Panc1 (cell line): ENCODE results near the gene VPS50. TPM values are rescaled to one million over a fixed set of nuclear protein-coding genes. Genes with fewer than 3 reads are reported as not detected.
"Not testable (repeated sequence)": the region's sequence is repeated elsewhere in the genome, so short reads cannot be mapped to it uniquely, and the experiment has no call there.

Experiments
- ATAC-seq: fragments of 200-7000 bp; cut with Tn5 transposase; 2 replicates; pipeline ENCODE4 v1.9.1; 2020; ENCODE audit warnings: mild to moderate bottlenecking, moderate library complexity
- BruUV-seq: library from RNA; stranded (reverse); fragments of 400-500 nt; replicated peaks from 2 replicates; lab custom pipeline; 2021; lab: Mats Ljungman, UMichigan
- CTCF ChIA-PET: fragments of 300-600 bp; sonication (Branson Sonifier 250); formaldehyde crosslinking; loops from one replicate; lab custom pipeline; 2022; ENCODE audit warnings: antibody characterized with exemption; lab: Charles Lee
- POLR2A ChIA-PET: fragments of 300-600 bp; sonication (Branson Sonifier 250); formaldehyde crosslinking; loops from one replicate; lab custom pipeline; 2022; ENCODE audit warnings: antibody characterized with exemption; lab: Charles Lee
- DNase-seq: peaks from one replicate; pipeline ENCODE4 v3.0.0-alpha.2; 2010; ENCODE audit warnings: low read depth, low spot score
- H3K27ac ChIP-seq: 2 replicates; pipeline ENCODE4 v1.5.1; 2011; ENCODE audit warnings: mild to moderate bottlenecking, low read length, inconsistent platforms
- H3K27me3 ChIP-seq: fragments of 200-500 bp; sonication (Bioruptor generic); 2 replicates; pipeline ENCODE4 v1.6.0; 2014; ENCODE audit warnings: low read length, inconsistent platforms; ENCODE audit not compliant: control insufficient read depth, insufficient read depth
- H3K36me3 ChIP-seq: fragments of 200-500 bp; sonication (Bioruptor generic); 2 replicates; pipeline ENCODE4 v1.5.1; 2014; ENCODE audit warnings: inconsistent platforms, mild to moderate bottlenecking, low read length, moderate library complexity; ENCODE audit not compliant: control insufficient read depth, insufficient read depth
- H3K4me1 ChIP-seq: 2 replicates; pipeline ENCODE4 v1.5.1; 2011; ENCODE audit warnings: inconsistent platforms, mild to moderate bottlenecking, low read length, moderate library complexity; ENCODE audit not compliant: control insufficient read depth, insufficient read depth
- H3K4me3 ChIP-seq, 2 experiments: 2 replicates each; pipeline ENCODE4 v1.5.1; 2011 to 2012; ENCODE audit warnings: low read depth in 2 of 2, low read length in 2 of 2, mild to moderate bottlenecking in 2 of 2, inconsistent platforms in 1 of 2, moderate library complexity in 1 of 2
- H3K9me3 ChIP-seq: fragments of 200-500 bp; sonication (Bioruptor generic); 2 replicates; pipeline ENCODE4 v1.5.1; 2014; ENCODE audit warnings: low read depth, mild to moderate bottlenecking, inconsistent platforms, low read length, moderate library complexity; ENCODE audit not compliant: control insufficient read depth, insufficient read depth
- CTCF ChIP-seq: fragments of 450-650 bp; IDR thresholded peaks from 2 replicates; pipeline ENCODE4 v1.5.1; 2017; ENCODE audit warnings: mild to moderate bottlenecking
- POLR2AphosphoS5 ChIP-seq: IDR thresholded peaks from 2 replicates; pipeline ENCODE4 v1.6.1; 2012; ENCODE audit warnings: mild to moderate bottlenecking, low read depth, low read length, moderate library complexity
- REST ChIP-seq, 2 experiments: IDR thresholded peaks; 2 replicates each; pipeline ENCODE4 v1.6.1; 2011 to 2012; ENCODE audit warnings: low read depth in 2 of 2, control low read depth in 1 of 2, low read length in 1 of 2, mild to moderate bottlenecking in 1 of 2, moderate library complexity in 1 of 2; ENCODE audit not compliant: insufficient read depth in 1 of 2
- SIN3A ChIP-seq: IDR thresholded peaks from 2 replicates; pipeline ENCODE4 v1.6.1; 2012; ENCODE audit warnings: low read depth, mild to moderate bottlenecking, low read length, moderate library complexity, borderline replicate concordance; ENCODE audit not compliant: insufficient read depth
- TCF7L2 ChIP-seq: IDR thresholded peaks from 2 replicates; pipeline ENCODE4 v1.6.1; 2011; ENCODE audit warnings: mild to moderate bottlenecking, low read depth, low read length, inconsistent platforms
- in situ Hi-C: cut with HindIII; loops from 2 replicates; pipeline ENCODE4 v1.10.0; 2016; ENCODE audit warnings: low sequenced_read_pairs, low pct_unique_long_range_greater_than_20kb
- intact Hi-C: fragments of 100-400 bp; cut with micrococcal nuclease; formaldehyde crosslinking; loops from one replicate; pipeline ENCODE4 v1.10.0; 2022; ENCODE audit not compliant: unreplicated experiment
- total RNA-seq: library from RNA; stranded (reverse); gene quantifications from one replicate; pipeline ENCODE4 v1.2.1, GENCODE V29; 2021; ENCODE audit not compliant: unreplicated experiment

VPS50 gene
- total RNA-seq, 1 experiment from 2014 or later = 14.6 TPM

DNA sequence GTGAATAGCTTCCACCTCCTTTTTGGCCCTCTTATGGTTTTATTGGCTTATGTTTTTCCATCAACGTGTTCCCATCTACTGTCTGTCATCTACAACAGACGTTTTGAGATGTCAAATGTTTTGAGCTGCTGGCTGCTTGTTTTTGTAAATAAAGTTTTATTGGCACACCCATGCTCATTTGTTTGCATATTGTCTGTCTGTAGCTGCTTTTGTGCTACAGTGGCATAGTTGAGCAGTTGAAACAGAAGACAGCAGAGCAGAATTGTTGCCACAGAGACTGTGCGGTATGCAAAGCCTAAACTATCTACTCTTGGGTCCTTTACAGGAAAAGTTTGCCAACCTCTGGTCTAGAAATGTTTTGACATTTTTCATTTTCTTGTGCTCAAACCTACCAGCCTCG is 88.7 kb downstream of the VPS50 start:
- BruUV-seq = no TSS peak
- in situ Hi-C loops (no loop called here), intact Hi-C loops (no loop called here)
- ChIA-PET POLR2A (no interaction called here), CTCF (no interaction called here)
- H3K4me3 ChIP-seq = no peak overlapping the region
- no peak for TF ChIP-seq REST (IDR thresholded peaks at IDR 0.05; ENCODE audit: insufficient read depth in 1 of 2, low read depth in 2 of 2, low read length in 1 of 2)
- H3K36me3 ChIP-seq = no peaks in the 10 kb centered on the region
- no peak for ATAC-seq
- no peaks in the 10 kb centered on the region for H3K27me3 ChIP-seq
- H3K4me1 ChIP-seq = no peaks in the 10 kb centered on the region
- no peak for DNase-seq
- H3K9me3 ChIP-seq = no peaks in the 10 kb centered on the region
- no peak overlapping the region for H3K27ac ChIP-seq

DNA sequence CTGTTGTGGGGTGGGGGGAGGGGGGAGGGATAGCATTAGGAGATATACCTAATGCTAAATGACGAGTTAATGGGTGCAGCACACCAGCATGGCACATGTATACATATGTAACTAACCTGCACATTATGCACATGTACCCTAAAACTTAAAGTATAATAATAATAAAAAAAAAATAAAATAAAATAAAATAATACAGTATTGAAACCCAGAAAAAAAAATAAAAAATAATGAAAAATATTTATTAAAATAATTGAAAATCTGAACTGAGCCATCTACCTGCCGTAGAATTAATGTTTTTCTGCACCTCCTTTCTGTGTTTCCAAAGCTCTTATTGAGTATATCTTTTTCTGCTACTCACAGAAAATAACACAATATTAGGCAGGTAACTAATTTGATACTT is 94.1 kb downstream of the VPS50 start:
- intact Hi-C loops, ATAC-seq, DNase-seq, POLR2A ChIA-PET, BruUV-seq, H3K36me3 ChIP-seq, CTCF ChIA-PET, H3K4me3 ChIP-seq, in situ Hi-C loops, H3K27ac ChIP-seq, H3K4me1 ChIP-seq, H3K9me3 ChIP-seq, H3K27me3 ChIP-seq: not testable (repeated sequence)

GRCh38 chr7:93327006-93327633 is 95.0 kb downstream of the VPS50 start:
- no peaks in the 10 kb centered on the region for H3K9me3 ChIP-seq

More at GRCh38 chr7:93327006-93327633, 95.0 kb downstream of the VPS50 start:
- peak; percentile 15 for DNase-seq
- BruUV-seq = no TSS peak
- CTCF ChIA-PET = no interaction called here
- in situ Hi-C loops (no loop called here), intact Hi-C loops (no loop called here)
- Histone ChIP-seq H3K4me1 (no peaks in the 10 kb centered on the region), H3K27me3 (no peaks in the 10 kb centered on the region), H3K27ac (no peak overlapping the region), H3K4me3 (no peak overlapping the region), H3K36me3 (no peaks in the 10 kb centered on the region)
- TF ChIP-seq SIN3A (no peak), REST (IDR thresholded peaks at IDR 0.05; ENCODE audit: insufficient read depth in 1 of 2, low read depth in 2 of 2, low read length in 1 of 2) (no peak), TCF7L2 (no peak), CTCF (no peak), POLR2AphosphoS5 (no peak)
- peak; percentile 62; the same call in 1 of the 2 replicates for ATAC-seq
- POLR2A ChIA-PET = no interaction called here
